ENCODE results near the gene SRBD1. TPM values are rescaled to one million over a fixed set of nuclear protein-coding genes. Genes with fewer than 3 reads are reported as not detected.

The SRBD1 gene
- total and polyA plus RNA-seq, 4 donors, result 4.0 to 22.2 (median 10.0) TPM

DNA sequence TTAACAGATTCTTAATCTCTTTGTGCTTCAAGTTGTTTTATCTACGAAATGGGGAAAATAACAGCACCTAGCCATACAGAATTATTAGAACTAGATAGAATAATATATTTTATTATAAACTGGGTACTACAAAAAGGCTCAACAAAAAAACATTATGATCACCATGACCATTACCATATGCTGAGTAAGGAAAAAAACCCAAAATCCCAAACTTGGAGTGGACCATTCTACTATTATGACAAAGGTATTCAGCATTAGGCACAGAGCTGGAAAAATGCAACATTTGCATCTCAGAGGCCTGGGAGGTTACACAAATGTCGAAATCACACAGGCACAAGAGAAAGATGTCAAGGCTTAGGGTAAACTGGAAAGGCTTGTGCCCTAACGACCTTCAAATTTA, 162.8 kb downstream of the SRBD1 start:
- Histone ChIP-seq H3K4me3 (ENCODE audit: low read depth in 1 of 3, low read length in 3 of 3) (no peak overlapping the region), H3K9me3 (ENCODE audit: control insufficient read depth in 4 of 4, low read length in 3 of 4) (no peaks in the 10 kb centered on the region), H3K4me1 (ENCODE audit: control insufficient read depth in 4 of 4, insufficient read depth in 4 of 4, low read length in 3 of 4) (no peaks in the 10 kb centered on the region), H3K27me3 (ENCODE audit: control insufficient read depth in 4 of 4, insufficient read depth in 4 of 4, low read length in 3 of 4) (no peaks in the 10 kb centered on the region), H3K27ac (ENCODE audit: low read depth in 1 of 2, low read length in 2 of 2) (no peak overlapping the region), H3K36me3 (ENCODE audit: control insufficient read depth in 4 of 4, insufficient read depth in 3 of 4, low read depth in 1 of 4, low read length in 3 of 4) (no peaks in the 10 kb centered on the region), H3K9ac (ENCODE audit: low read depth in 1 of 2, low read length in 2 of 2) (no peak overlapping the region)
- DNase-seq (ENCODE audit: low spot score), result no peak
- TF ChIP-seq, protein P1, sequence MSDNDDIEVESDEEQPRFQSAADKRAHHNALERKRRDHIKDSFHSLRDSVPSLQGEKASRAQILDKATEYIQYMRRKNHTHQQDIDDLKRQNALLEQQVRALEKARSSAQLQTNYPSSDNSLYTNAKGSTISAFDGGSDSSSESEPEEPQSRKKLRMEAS (IDR thresholded peaks at IDR 0.05), result no peak
- TF ChIP-seq NR2F2 (IDR thresholded peaks at IDR 0.05) (no peak), HNF4A (conservative IDR thresholded peaks at IDR 0.05) (no peak), GABPA (IDR thresholded peaks at IDR 0.05 in 1 of 2, conservative IDR thresholded peaks at IDR 0.05 in 1 of 2) (no peak), EGR1 (IDR thresholded peaks at IDR 0.05; ENCODE audit: low read depth in 2 of 2) (no peak), RAD21 (IDR thresholded peaks at IDR 0.05) (no peak), TAF1 (conservative IDR thresholded peaks at IDR 0.05) (no peak), FOXA1 (IDR thresholded peaks at IDR 0.05) (no peak), JUND (IDR thresholded peaks at IDR 0.05) (no peak), FOXA2 (IDR thresholded peaks at IDR 0.05) (no peak), SP1 (IDR thresholded peaks at IDR 0.05) (no peak), HNF4G (IDR thresholded peaks at IDR 0.05) (no peak)
- TF ChIP-seq, protein P2, sequence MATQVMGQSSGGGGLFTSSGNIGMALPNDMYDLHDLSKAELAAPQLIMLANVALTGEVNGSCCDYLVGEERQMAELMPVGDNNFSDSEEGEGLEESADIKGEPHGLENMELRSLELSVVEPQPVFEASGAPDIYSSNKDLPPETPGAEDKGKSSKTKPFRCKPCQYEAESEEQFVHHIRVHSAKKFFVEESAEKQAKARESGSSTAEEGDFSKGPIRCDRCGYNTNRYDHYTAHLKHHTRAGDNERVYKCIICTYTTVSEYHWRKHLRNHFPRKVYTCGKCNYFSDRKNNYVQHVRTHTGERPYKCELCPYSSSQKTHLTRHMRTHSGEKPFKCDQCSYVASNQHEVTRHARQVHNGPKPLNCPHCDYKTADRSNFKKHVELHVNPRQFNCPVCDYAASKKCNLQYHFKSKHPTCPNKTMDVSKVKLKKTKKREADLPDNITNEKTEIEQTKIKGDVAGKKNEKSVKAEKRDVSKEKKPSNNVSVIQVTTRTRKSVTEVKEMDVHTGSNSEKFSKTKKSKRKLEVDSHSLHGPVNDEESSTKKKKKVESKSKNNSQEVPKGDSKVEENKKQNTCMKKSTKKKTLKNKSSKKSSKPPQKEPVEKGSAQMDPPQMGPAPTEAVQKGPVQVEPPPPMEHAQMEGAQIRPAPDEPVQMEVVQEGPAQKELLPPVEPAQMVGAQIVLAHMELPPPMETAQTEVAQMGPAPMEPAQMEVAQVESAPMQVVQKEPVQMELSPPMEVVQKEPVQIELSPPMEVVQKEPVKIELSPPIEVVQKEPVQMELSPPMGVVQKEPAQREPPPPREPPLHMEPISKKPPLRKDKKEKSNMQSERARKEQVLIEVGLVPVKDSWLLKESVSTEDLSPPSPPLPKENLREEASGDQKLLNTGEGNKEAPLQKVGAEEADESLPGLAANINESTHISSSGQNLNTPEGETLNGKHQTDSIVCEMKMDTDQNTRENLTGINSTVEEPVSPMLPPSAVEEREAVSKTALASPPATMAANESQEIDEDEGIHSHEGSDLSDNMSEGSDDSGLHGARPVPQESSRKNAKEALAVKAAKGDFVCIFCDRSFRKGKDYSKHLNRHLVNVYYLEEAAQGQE (IDR thresholded peaks at IDR 0.05), result no peak
- TF ChIP-seq, protein P3, sequence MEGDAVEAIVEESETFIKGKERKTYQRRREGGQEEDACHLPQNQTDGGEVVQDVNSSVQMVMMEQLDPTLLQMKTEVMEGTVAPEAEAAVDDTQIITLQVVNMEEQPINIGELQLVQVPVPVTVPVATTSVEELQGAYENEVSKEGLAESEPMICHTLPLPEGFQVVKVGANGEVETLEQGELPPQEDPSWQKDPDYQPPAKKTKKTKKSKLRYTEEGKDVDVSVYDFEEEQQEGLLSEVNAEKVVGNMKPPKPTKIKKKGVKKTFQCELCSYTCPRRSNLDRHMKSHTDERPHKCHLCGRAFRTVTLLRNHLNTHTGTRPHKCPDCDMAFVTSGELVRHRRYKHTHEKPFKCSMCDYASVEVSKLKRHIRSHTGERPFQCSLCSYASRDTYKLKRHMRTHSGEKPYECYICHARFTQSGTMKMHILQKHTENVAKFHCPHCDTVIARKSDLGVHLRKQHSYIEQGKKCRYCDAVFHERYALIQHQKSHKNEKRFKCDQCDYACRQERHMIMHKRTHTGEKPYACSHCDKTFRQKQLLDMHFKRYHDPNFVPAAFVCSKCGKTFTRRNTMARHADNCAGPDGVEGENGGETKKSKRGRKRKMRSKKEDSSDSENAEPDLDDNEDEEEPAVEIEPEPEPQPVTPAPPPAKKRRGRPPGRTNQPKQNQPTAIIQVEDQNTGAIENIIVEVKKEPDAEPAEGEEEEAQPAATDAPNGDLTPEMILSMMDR (IDR thresholded peaks at IDR 0.05; ENCODE audit: low read depth, low read length, missing input control), result no peak
- TF ChIP-seq, protein P4, sequence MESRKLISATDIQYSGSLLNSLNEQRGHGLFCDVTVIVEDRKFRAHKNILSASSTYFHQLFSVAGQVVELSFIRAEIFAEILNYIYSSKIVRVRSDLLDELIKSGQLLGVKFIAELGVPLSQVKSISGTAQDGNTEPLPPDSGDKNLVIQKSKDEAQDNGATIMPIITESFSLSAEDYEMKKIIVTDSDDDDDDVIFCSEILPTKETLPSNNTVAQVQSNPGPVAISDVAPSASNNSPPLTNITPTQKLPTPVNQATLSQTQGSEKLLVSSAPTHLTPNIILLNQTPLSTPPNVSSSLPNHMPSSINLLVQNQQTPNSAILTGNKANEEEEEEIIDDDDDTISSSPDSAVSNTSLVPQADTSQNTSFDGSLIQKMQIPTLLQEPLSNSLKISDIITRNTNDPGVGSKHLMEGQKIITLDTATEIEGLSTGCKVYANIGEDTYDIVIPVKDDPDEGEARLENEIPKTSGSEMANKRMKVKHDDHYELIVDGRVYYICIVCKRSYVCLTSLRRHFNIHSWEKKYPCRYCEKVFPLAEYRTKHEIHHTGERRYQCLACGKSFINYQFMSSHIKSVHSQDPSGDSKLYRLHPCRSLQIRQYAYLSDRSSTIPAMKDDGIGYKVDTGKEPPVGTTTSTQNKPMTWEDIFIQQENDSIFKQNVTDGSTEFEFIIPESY (IDR thresholded peaks at IDR 0.05), result no peak
- WGBS, result 90% methylated on average over 3 of the region's 3 CpGs

DNA sequence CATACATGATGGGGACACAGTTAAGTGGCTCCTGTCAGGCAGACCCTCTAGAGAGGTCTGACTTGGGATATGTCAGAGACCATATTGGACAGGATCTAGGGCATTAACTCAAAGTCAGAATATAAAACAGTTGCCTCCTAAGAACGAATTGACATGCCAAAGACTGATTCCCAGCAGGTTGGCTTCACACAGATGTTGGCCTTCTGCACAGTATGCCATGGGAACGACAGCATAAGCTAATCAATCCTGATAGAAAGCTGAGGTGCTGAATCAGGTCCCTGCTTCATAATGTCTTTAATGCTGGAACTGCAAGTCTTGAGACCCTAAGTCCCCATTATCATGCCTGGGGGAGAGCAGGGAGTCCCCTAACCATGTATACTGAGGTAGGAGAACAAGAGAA, 165.1 kb downstream of the SRBD1 start:
- no peak overlapping the region for H3K4me3 ChIP-seq (ENCODE audit: low read depth in 1 of 3, low read length in 3 of 3)
- no peak overlapping the region for H3K9ac ChIP-seq (ENCODE audit: low read depth in 1 of 2, low read length in 2 of 2)
- no peaks in the 10 kb centered on the region for H3K9me3 ChIP-seq (ENCODE audit: control insufficient read depth in 4 of 4, low read length in 3 of 4)
- WGBS, result 96% methylated on average over 2 of the region's 2 CpGs
- no peak overlapping the region for H3K27ac ChIP-seq (ENCODE audit: low read depth in 1 of 2, low read length in 2 of 2)
- H3K27me3 ChIP-seq (ENCODE audit: control insufficient read depth in 4 of 4, insufficient read depth in 4 of 4, low read length in 3 of 4), result no peaks in the 10 kb centered on the region
- H3K36me3 ChIP-seq (ENCODE audit: control insufficient read depth in 4 of 4, insufficient read depth in 3 of 4, low read depth in 1 of 4, low read length in 3 of 4), result no peaks in the 10 kb centered on the region
- H3K4me1 ChIP-seq (ENCODE audit: control insufficient read depth in 4 of 4, insufficient read depth in 4 of 4, low read length in 3 of 4), result no peaks in the 10 kb centered on the region
- DNase-seq (ENCODE audit: low spot score), result no peak
- TF ChIP-seq YY1 (IDR thresholded peaks at IDR 0.05), result no peak
- no peak for TF ChIP-seq GABPA (IDR thresholded peaks at IDR 0.05 in 1 of 2, conservative IDR thresholded peaks at IDR 0.05 in 1 of 2)
- TF ChIP-seq, protein P4 (IDR thresholded peaks at IDR 0.05), result no peak
- TF ChIP-seq, protein P2 (IDR thresholded peaks at IDR 0.05), result no peak
- no peak for TF ChIP-seq RAD21 (IDR thresholded peaks at IDR 0.05)
- TF ChIP-seq EGR1 (IDR thresholded peaks at IDR 0.05; ENCODE audit: low read depth in 2 of 2), result no peak
- TF ChIP-seq HNF4A (conservative IDR thresholded peaks at IDR 0.05), result no peak
- TF ChIP-seq RXRA (IDR thresholded peaks at IDR 0.05), result no peak
- TF ChIP-seq SP1 (IDR thresholded peaks at IDR 0.05), result no peak
